GM18498 (cell line): ENCODE measurements around the gene ARL11.
"Not testable (repeated sequence)": the region's sequence is repeated elsewhere in the genome, so short reads cannot be mapped to it uniquely, and the experiment has no call there.

ENCODE experiments used
- ATAC-seq: cut with Tn5 transposase; IDR thresholded peaks from one replicate; pipeline ENCODE4 v1.9.1; 2021; ENCODE audit warnings: mild to moderate bottlenecking, moderate library complexity; ENCODE audit not compliant: unreplicated experiment

ARL11 gene

DNA sequence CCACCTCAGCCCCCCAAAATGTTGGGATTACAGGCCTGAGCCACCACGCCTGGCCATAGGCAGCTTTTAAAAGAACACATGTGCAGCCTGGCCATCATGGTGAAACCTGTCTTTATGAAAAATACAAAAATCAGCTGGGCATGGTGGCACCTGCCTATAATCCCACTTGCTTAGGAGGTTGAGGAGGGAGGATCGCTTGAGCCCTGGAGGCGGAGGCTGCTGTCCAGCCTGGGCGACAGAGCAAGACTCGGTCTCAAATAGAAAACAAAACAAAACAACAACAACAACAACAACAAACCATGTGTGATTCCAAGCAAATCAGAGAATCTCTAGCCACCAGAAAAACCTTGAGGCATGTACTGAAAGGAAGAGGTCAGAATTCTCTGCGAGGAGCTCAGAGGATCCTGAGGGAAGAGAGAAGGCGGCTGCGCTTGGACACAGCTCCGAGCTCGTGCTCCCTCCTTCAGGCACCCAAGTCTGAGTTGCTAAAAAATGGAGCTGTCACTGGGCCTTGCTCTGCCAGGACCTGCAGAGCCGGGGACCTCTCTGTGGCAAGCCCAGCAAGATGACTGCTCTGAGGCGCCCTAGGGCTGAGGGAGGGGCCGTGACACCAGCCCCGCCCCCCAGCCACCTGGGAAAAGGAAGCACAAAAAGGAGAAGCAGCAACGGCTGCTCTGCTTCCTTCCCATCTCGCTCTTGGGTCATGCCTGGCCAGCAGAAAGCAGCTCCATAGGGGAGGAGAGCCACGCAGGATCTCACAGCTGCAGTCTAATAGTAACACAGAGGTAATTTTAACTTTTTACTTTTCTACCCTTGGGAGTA lies at the start of gene ARL11:
Gene ARL11 (plus strand): TSS at position 677 of the 822 bp plus-strand sequence. CDS start 1,941 bp downstream, outside the sequence.
- peak; percentile 93 for ATAC-seq

DNA sequence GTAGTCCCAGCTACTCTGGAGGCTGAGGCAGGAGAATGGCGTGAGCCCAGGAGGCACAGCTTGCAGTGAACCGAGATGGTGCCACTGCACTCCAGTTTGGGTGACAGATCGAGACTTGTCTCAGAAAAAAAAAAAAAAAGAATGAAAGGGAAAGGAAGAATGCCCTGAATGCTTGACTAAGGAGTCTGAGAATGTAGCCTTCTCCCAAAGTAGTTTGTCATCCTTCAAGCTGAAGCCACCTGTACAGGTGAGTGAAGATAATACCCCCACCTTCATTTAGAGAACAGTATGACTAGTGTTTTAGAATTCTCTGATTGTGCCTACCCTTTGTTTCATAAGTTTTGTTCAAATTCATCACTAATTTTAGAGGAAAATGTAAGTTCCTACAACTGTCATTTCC lies 48.8 kb upstream of the ARL11 start:
- ATAC-seq: no peak

DNA sequence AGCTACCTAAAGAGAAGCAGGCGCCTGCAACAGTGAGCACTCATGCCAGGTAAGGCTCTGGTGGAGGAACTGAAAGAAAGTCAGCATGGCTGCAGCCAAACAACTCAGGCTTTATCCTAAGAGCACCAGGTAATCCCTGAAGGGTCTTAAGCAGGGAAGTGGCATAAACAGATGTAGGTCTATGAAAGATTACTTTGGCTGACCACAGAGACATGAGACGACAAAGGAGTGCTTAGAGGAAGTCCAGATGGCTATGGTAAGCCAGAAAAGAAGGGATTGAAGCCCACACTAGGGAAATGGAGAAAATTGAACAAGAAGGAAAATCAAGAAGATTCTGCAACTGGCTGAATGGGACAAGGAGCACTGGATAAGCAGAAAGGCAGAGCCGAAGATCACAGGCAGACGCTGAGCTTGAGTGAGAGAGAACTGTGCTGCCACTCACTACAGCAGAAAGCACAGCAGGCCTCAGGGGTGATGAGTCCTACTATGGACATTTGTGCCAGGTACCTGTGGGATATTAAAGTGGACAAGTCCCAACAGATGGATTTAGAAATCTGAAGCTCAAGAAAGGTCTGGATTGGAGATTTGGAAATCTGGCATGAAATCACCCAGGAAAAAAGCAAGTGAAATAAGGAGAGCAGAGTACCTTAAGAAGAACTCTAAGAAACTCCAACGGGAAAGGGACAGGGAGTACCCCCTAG lies 47.2 kb upstream of the ARL11 start:
- no peak for ATAC-seq

DNA sequence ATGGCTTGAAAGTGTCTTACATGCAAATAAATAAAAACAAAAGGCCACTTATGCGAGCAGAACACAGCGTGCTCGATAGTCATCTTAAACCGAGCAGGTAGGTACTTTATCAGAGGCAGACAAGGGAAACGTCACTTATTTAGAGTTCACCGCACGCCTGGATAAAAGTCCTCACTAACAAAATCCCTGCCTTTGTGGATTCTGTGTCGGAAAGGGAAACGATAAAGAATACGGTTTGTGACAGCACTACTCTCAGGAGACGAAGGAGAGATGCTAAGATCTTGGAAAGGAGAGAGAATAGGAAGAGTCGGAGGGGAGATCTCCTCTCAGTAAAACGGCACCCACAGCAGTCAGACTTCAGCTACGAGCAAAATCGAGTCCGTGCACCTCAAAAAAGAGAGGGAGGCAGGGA lies 43.5 kb upstream of the ARL11 start:
- peak; percentile 20 for ATAC-seq

DNA sequence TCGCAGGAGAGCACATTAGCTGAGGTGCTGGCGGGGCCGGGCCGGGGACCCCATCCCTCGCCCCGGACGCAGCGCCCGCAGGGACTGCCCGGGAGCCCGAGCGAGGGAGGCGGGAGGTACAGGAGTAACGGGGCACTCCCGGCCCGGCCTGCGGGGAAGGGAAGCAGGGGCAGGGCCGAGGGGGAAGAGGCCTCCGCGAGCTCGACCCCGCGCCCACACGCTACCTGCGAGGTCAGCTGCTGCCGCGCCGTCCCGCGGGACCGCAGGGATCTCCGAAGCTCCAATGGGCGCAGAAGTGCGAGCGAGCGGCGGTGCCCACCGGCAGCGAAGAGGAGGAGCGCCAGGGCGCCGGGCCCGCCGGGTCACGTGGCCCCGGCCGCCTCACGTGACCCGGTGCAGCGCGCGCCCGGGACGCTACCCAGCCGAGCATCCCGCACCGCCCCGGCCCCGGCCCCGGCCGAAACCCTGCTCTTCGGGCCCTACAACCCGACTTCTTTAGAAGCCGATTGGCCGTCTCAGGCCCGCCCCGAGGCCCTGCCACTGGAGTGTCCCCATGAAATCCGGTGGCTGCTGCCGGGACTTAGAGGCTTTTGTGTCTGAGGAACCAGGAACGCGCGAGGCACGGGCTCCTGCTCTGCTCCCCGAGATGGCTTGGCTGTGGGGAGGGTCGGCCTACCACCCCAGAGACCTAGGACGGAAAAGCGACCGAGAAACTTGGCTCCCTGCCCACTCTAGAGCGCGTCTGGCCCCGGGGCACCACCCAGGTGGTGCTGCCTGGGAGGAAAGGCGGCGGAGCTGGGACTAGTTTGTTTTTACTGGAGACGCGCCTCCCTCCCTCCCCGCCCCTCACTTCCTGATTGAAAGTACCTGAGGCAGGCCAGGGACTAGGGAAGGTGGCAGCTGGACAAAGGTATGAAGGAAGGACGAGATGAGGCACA lies 42.8 kb upstream of the ARL11 start, which contains the start of gene RCBTB1:
Gene RCBTB1 (minus strand): TSS at position 339 of the 938 bp plus-strand sequence. CDS start 18,279 bp downstream, outside the sequence.
- ATAC-seq: peak; percentile 95

DNA sequence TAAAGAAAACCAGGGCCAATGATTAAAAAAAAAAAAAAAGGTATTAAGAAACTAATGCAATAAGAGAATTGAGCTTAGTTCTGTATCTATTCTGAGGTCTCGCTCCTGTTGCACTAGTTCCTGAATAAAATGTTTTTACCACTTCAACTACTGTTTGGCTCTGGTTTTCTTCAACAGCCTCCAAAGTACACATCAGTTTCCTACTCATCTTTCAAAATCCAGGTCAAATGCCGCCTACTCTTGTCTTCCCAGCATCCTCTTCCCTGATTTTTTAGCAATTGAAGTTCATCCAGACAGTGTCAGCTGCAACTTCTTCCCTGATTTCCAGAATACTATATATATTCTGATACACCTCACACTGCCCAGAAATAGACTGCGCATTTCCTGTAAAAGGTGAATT lies 41.6 kb upstream of the ARL11 start:
- no peak for ATAC-seq

DNA sequence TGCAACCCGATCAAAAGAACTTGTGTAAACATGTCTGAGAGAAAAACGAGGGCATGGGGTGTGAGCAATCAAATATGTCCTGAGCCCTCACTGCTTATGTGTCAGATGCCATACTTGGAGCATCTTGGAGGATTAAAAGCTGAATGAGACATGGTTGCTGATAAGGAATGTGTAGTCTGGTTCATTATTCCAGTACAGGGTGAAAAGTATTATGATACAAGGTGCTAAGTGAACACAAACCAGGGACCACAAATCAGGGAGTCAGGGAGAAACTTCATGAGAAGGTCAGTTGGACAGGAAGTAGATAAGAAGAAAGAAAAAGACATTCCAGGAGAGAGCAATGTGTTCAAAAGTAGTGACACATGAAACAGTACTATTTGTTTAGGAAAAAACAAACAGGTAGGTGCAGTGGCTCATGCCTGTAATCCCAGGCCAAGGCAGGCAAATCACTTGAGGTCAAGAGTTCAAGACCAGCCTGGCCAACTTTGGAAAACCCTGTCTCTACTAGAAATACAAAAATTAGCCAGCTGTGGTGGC lies 40.9 kb upstream of the ARL11 start:
- ATAC-seq: no peak

DNA sequence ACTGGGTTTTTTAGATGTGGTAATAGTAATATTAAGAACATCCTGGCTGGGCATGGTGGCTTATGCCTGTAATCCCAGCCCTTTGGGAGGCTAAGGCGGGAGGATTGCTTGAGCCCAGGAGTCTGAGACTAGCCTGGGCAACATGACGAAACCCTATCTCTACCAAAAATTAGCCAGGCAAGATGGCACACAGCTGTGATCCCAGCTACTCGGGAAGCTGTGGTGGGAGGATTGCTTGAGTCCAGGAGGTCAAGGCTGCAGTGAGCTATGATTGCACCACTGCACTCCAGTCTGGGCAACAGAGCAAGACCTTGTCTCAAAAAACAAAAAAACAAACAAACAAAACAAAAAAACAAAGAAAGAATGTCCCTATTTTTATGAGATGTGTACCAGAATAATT lies 37.6 kb upstream of the ARL11 start:
- ATAC-seq: not testable (repeated sequence)

DNA sequence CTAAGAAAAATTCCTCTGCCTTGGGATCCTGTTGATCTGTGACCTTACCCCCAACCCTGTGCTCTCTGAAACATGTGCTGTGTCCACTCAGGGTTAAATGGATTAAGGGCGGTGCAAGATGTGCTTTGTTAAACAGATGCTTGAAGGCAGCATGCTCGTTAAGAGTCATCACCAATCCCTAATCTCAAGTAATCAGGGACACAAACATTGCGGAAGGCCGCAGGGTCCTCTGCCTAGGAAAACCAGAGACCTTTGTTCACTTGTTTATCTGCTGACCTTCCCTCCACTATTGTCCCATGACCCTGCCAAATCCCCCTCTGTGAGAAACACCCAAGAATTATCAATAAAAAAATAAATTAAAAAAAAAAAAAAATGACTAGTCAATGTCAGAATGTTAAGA lies 34.4 kb upstream of the ARL11 start:
- not testable (repeated sequence) for ATAC-seq

DNA sequence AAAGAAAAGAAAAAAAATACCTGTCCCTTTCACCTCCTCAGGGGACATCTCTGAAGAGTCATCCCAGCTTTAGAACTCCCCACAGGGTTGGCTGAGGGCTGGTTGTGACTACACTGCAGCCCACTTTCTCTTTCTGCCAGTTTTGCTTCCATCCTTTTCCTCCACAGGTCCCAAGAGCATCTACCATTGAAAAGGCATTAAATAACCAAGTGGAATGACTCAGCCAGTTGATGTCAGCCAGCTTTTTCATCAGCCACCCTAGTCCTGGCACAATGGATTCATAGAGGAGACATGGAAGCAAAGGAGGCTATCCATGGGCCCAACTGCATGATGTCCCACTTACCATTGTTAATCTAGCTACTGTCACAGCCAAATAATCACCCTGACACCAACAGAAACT lies 33.7 kb upstream of the ARL11 start:
- no peak for ATAC-seq

DNA sequence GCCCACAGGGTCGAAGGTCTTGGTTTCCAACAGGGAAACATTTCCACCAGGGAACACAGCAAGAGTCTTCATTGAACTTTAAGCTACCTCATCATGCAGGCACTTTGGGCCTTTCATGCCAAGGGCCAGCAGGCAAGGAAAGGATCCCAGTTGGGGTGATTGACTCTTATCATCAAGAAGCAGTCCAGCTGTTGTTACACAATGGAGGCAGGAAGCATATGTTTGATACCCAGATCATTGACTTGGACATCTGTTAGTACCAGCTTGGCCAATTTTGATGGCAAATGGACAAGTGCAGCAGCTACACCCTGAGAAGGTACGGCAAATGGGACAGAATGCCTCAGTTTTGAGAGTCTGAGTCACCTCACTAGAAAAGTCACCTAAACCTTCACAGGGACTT lies 32.1 kb upstream of the ARL11 start:
- no peak for ATAC-seq

DNA sequence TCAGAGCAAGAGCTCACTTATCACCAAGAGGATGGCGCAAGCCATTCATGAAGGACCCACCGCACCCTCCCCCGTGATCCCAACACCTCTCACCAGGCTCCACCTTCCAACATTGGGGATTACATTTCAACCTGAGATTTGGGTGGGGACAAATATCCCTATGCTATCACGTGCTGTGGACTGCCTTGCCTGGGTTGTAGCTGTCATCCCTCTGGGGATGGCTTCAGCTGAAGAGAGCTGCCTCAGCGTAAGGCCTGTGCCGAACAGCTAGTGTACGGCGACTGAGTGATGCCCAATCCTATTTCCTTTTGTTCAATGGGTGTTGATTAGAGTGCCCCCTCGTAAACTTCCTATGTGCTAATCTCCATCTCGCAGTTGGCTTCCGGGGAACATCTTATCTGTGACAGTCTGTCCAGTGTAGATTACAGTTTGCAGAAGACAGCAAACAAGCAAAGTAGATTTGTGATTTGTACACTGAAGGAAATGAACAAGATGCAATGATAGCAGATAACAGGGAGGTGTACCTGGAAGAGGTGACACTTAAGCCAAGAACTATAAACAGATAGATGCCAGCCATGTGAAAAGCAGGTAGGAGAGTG lies 31.2 kb upstream of the ARL11 start:
- no peak for ATAC-seq

DNA sequence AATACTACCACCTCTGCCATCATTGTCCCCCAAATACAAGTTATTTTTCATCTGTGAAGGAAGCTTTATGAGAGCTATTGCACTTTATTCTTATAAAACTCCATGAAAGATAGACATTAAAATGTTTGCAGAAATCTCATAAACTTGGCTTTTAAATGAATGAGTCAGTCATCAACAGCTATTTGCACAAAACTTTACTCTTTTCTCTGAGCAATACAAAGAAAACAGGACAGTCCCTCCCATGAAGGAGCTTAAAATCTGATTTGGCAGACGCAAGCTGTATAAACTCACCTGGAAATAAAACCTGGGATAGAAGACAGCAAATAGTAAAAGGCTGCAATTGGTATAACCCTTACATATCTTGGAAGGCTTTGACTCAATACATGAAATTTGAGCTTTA lies 26.3 kb upstream of the ARL11 start:
- no peak for ATAC-seq

DNA sequence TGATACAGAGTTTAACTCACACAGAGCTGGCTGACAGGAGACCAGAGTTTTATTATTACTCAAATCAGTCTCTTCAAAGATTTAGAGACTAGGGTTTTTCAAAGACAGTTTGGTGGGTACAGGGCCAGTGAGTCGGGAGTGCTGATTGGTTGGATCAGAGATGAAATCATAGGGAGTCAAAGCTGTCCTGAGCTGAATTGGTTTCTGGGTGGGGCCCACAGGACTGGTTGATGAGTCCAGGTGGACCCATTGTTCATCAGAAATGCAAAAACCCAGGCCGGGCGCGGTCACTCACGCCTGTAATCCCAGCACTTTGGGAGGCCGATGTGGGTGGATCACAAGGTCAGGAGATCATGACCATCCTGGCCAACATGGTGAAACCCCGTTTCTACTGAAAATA lies 25.7 kb upstream of the ARL11 start:
- ATAC-seq: not testable (repeated sequence)

DNA sequence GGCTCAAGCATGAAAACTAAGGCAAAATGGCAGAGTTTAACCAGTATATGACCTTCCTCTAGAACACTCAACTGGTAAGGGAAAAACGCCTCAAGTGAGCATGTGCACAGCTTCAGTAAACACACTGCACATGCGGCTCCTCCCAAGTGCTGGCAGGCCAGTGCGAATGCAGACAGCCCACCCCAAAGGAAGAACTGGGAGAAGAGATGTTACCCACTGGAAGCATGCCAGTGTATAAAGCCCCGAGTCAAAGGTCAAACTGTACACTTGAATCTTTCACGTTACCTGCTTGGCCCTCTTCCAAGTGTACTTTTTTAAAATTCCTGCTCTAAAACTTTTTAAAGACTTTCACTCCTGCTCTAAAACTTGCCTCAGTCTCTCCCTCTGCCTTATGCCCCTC lies 23.7 kb upstream of the ARL11 start:
- ATAC-seq: no peak

DNA sequence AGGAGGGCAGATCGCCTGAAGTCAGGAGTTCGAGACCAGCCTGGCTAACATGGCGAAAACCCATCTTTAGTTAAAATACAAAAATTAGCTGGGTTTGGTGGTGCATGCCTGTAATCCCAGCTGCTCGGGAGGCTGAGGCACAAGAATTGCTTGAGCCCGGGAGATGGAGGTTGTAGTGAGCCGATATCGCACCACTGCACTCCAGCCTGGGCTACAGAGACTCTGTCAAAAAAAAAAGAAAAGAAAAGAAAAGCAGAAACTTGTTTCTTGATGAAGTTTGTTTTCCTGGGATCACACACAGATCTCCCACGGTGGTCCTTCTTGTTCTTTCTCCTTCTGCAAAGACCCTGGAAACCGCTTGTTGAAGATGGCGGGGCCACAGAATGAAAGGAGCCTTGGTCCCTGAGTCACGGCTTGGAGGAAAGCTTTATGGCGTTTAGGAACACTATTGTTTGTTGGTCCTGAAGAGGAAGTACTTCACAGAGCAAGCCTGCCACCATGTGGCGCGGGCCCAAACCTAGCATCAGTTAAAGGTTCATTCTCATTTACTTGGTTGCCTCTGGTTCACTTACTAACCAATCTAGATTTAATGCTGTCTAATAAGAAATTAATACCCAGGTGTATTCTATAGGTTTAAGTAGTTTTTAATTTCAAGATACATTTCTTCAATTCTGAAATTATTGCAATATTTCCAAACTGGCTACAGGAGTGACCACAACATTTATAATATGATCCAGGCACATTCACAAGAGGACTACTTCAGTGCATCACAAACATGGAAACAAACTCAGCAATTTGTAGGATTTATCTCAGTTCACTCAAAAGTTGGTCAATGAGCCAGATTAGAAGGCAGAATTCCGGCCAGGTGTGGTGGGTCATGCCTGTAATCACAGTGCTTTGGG lies 21.3 kb upstream of the ARL11 start:
- ATAC-seq: peak; percentile 93

DNA sequence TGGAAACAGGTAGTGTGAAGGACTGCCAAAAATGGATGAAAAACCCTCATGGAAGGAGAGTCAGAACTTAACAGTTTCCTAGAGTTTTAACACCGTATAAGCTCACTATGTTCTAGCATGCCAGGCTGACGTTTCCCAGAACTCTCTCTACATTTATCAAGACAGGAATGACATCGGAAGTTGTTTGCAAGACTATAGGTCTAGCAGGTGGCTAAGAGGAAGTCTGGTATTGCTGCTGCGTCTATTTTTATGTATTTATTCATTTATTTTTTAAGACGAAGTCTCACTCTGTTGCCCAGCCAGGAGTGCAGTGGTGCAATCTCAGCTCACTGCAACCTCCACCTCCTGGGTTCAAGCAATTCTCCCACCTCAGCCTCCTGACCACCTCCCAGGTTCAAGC lies 20.5 kb upstream of the ARL11 start:
- no peak for ATAC-seq

DNA sequence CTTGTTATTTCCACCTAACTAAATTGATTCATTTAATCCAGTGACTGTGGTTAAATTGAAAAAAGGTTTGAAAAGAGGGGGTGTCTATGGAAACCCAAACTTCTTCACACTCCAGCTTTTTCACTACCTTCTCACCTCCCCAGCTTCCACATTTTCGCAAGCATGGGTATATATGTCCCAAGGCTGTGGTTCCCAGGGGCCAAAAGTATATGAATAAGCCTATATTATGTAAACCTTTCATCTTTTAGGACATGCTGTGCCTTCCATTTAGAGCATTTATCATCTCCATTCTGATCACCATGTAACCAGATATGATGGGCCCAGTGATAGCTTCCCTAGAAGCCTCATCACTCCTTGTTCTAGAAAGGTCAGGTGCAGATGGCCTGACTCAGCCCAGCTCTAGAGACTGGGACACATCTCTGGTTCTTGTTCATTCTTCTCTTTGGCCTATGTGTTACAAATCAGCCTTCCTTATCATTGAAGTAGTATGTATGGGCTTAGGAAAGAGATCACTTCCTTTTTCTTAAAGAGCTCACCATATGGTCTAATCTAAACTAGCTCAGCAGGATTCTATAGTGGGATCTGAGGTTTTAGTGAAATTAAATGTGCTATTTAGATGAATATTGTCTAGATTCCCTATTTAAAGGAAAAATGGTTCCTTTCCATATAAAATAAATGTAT lies 19.5 kb upstream of the ARL11 start:
- no peak for ATAC-seq

DNA sequence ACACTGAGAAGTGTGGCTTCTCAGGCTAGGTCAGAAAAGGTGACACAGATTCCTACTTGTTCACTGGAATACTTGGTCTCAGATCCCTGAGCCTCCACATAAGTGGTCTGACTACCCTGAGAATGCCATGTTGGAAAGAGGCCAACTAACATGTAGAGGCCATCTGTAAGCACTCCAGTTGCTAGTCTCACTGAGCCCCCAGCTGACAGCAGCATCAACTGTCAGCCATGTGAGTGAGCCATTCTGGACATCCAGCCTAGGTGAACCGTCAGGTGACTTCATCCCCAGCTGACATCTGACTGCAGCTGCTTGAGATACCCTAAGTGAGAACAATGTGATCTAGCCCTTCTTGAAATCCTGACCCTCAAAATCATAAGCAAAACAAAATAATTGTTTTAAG lies 18.1 kb upstream of the ARL11 start:
- no peak for ATAC-seq
